Activated CD4-positive, alpha-beta T cell treated with anti-CD3 and anti-CD28 coated beads, Interleukin-2, amount 50 U/mL, for 16 hours (primary cell): ENCODE results near the gene SPOP.
A peak's percentile ranks its signal among the peaks of the same experiment; 100 is the strongest.
"Not testable (repeated sequence)": the region's sequence is repeated elsewhere in the genome, so short reads cannot be mapped to it uniquely, and the experiment has no call there.

Source experiments
- DNase-seq: peaks from one replicate; pipeline ENCODE4 v3.0.0-alpha.2; 2020

The SPOP gene

GRCh38 chr17:49646391-49647255 lies 31.3 kb downstream of the SPOP start:
- DNase-seq: peak; percentile 67

GRCh38 chr17:49646056-49646390 lies 31.9 kb downstream of the SPOP start:
- not testable (repeated sequence) for DNase-seq

GRCh38 chr17:49645654-49646053 lies 32.2 kb downstream of the SPOP start:
- no peak for DNase-seq

- no peak for DNase-seq
Measured at GRCh38 chr17:49640556-49640955, 37.3 kb downstream of the SPOP start.

- DNase-seq: no peak
Measured at GRCh38 chr17:49638818-49639217, 39.1 kb downstream of the SPOP start.

GRCh38 chr17:49637739-49638138 lies 40.2 kb downstream of the SPOP start:
- no peak for DNase-seq

- no peak for DNase-seq
Measured at GRCh38 chr17:49637050-49637449, 40.8 kb downstream of the SPOP start.

GRCh38 chr17:49635121-49635520 lies 42.8 kb downstream of the SPOP start:
- no peak for DNase-seq

- DNase-seq: no peak
Measured at GRCh38 chr17:49634485-49634860, 43.4 kb downstream of the SPOP start.

- no peak for DNase-seq
Measured at GRCh38 chr17:49633762-49634484, 44.0 kb downstream of the SPOP start.

GRCh38 chr17:49633250-49633649 lies 44.6 kb downstream of the SPOP start:
- no peak for DNase-seq

GRCh38 chr17:49632201-49632600 lies 45.7 kb downstream of the SPOP start:
- no peak for DNase-seq

GRCh38 chr17:49631496-49631895 lies 46.4 kb downstream of the SPOP start:
- DNase-seq: no peak

GRCh38 chr17:49630113-49630900 lies 47.6 kb downstream of the SPOP start:
- no peak for DNase-seq

GRCh38 chr17:49629447-49629846 lies 48.5 kb downstream of the SPOP start:
- no peak for DNase-seq

- no peak for DNase-seq
Measured at GRCh38 chr17:49624896-49625295, 53.0 kb downstream of the SPOP start.

- no peak for DNase-seq
Measured at GRCh38 chr17:49621946-49622529, 55.9 kb downstream of the SPOP start.

- no peak for DNase-seq
Measured at GRCh38 chr17:49621420-49621819, 56.5 kb downstream of the SPOP start.

- peak; percentile 34 for DNase-seq
Measured at GRCh38 chr17:49618028-49618611, 59.8 kb downstream of the SPOP start.

- no peak for DNase-seq
Measured at GRCh38 chr17:49616601-49617131, 61.2 kb downstream of the SPOP start.

- no peak for DNase-seq
Measured at GRCh38 chr17:49616086-49616485, 61.8 kb downstream of the SPOP start.

- DNase-seq: no peak
Measured at GRCh38 chr17:49613182-49613800, 64.6 kb downstream of the SPOP start.
